GM19324 (cell line): ENCODE results near the gene SLC22A3.
"Not testable (repeated sequence)": the region's sequence is repeated elsewhere in the genome, so short reads cannot be mapped to it uniquely, and the experiment has no call there.

Experiments used
- ATAC-seq: cut with Tn5 transposase; IDR thresholded peaks from one replicate; pipeline ENCODE4 v1.9.1; 2021; ENCODE audit warnings: mild to moderate bottlenecking, moderate library complexity; ENCODE audit not compliant: unreplicated experiment, low FRiP score

Gene SLC22A3

GRCh38 chr6:160367798-160368547, 19.8 kb downstream of the SLC22A3 start:
- ATAC-seq, result no peak

GRCh38 chr6:160368670-160369069, 20.5 kb downstream of the SLC22A3 start:
- ATAC-seq, result no peak

GRCh38 chr6:160373601-160374000, 25.4 kb downstream of the SLC22A3 start:
- not testable (repeated sequence) for ATAC-seq

GRCh38 chr6:160374836-160375560, 26.8 kb downstream of the SLC22A3 start:
- no peak for ATAC-seq

- ATAC-seq, result no peak
These were observed 27.4 kb downstream of the SLC22A3 start for GRCh38 chr6:160375561-160375949.

- ATAC-seq, result no peak
These were observed 28.3 kb downstream of the SLC22A3 start for GRCh38 chr6:160376445-160376844.

- ATAC-seq, result no peak
These were observed 30.0 kb downstream of the SLC22A3 start for GRCh38 chr6:160378218-160378617.

- ATAC-seq, result no peak
These were observed 30.7 kb downstream of the SLC22A3 start for GRCh38 chr6:160378882-160379281.

GRCh38 chr6:160379466-160379865, 31.3 kb downstream of the SLC22A3 start:
- ATAC-seq, result no peak

GRCh38 chr6:160382946-160383345, 34.8 kb downstream of the SLC22A3 start:
- ATAC-seq, result no peak

- no peak for ATAC-seq
These were observed 38.8 kb downstream of the SLC22A3 start for GRCh38 chr6:160386869-160387530.

GRCh38 chr6:160387916-160388643, 39.9 kb downstream of the SLC22A3 start:
- no peak for ATAC-seq

- no peak for ATAC-seq
These were observed 40.7 kb downstream of the SLC22A3 start for GRCh38 chr6:160388922-160389321.

GRCh38 chr6:160391419-160392116, 43.4 kb downstream of the SLC22A3 start:
- ATAC-seq, result no peak

- ATAC-seq, result not testable (repeated sequence)
These were observed 45.3 kb downstream of the SLC22A3 start for GRCh38 chr6:160393442-160393841.

- no peak for ATAC-seq
These were observed 45.9 kb downstream of the SLC22A3 start for GRCh38 chr6:160393891-160394653.

GRCh38 chr6:160394654-160395035, 46.5 kb downstream of the SLC22A3 start:
- no peak for ATAC-seq

- ATAC-seq, result no peak
These were observed 47.0 kb downstream of the SLC22A3 start for GRCh38 chr6:160395187-160395586.

- ATAC-seq, result no peak
These were observed 48.1 kb downstream of the SLC22A3 start for GRCh38 chr6:160396292-160396691.
